OCI-LY7 (cell line): Measurements from ENCODE around the gene ZFYVE26.

ENCODE experiments used
- CTCF ChIP-seq: fragments of 200-600 bp; sonication (generic); conservative IDR thresholded peaks from 2 replicates; pipeline ENCODE4 v1.5.1; 2014; ENCODE audit warnings: mild to moderate bottlenecking, antibody characterized with exemption, low read length, moderate library complexity, mixed read lengths
- EZH2phosphoT487 ChIP-seq: fragments of 200-600 bp; sonication (generic); IDR thresholded peaks from 2 replicates; pipeline ENCODE4 v1.6.1; 2018; ENCODE audit warnings: low read depth, borderline replicate concordance, mild to moderate bottlenecking, mixed run types, antibody characterized with exemption, low read length, moderate library complexity, mixed read lengths

GRCh38 chr14:67766035-67766680 lies 50.2 kb downstream of the ZFYVE26 start:
- TF ChIP-seq CTCF: no peak
- no peak for TF ChIP-seq EZH2phosphoT487
